Osteocyte (in vitro differentiated cells): ENCODE measurements around the gene CHST11. TPM values are rescaled to one million over a fixed set of nuclear protein-coding genes. Genes with fewer than 3 reads are reported as not detected.

Source experiments
- DNase-seq: peaks from one replicate; pipeline ENCODE4 v3.0.0; 2021; ENCODE audit warnings: mixed read lengths; ENCODE audit not compliant: unreplicated experiment; ENCODE audit errors: extremely low spot score
- H3K27ac Mint-ChIP-seq: one replicate; pipeline ENCODE4 v1.8.0; 2021; ENCODE audit warnings: mild to moderate bottlenecking, mixed read lengths; ENCODE audit not compliant: unreplicated experiment
- H3K27me3 Mint-ChIP-seq: one replicate; pipeline ENCODE4 v1.8.0; 2021; ENCODE audit warnings: mixed read lengths; ENCODE audit not compliant: unreplicated experiment
- H3K36me3 Mint-ChIP-seq: one replicate; pipeline ENCODE4 v1.8.0; 2021; ENCODE audit warnings: mixed read lengths; ENCODE audit not compliant: unreplicated experiment
- H3K4me1 Mint-ChIP-seq: one replicate; pipeline ENCODE4 v1.8.0; 2021; ENCODE audit warnings: mixed read lengths; ENCODE audit not compliant: unreplicated experiment
- H3K4me3 Mint-ChIP-seq: one replicate; pipeline ENCODE4 v1.8.0; 2021; ENCODE audit warnings: mild to moderate bottlenecking, moderate library complexity, mixed read lengths; ENCODE audit not compliant: unreplicated experiment
- H3K9me3 Mint-ChIP-seq: one replicate; pipeline ENCODE4 v1.8.0; 2021; ENCODE audit warnings: mixed read lengths; ENCODE audit not compliant: unreplicated experiment
- CTCF ChIP-seq: fragments of 200-600 bp; sonication (generic); IDR thresholded peaks from 2 replicates; pipeline ENCODE4 v1.5.0; 2021; ENCODE audit warnings: antibody characterized with exemption, mild to moderate bottlenecking, moderate library complexity
- total RNA-seq: library from RNA; stranded (reverse); gene quantifications from 2 replicates; pipeline ENCODE4 v1.2.1, GENCODE V29; 2021

CHST11 gene
- total RNA-seq, 1 donor from 2014 or later, result 7.5 TPM

- H3K4me1 Mint-ChIP-seq, result peaks cover 7% of the 10 kb centered on the region
- peaks cover 4% of the 10 kb centered on the region for H3K9me3 Mint-ChIP-seq
- no peak for TF ChIP-seq CTCF
- no peak overlapping the region for H3K4me3 Mint-ChIP-seq
- no peaks in the 10 kb centered on the region for H3K36me3 Mint-ChIP-seq
- no peak for DNase-seq
- H3K27ac Mint-ChIP-seq, result no peak overlapping the region
- H3K27me3 Mint-ChIP-seq, result no peaks in the 10 kb centered on the region
These were observed 289.8 kb downstream of the CHST11 start for GRCh38 chr12:104746467-104747088.

GRCh38 chr12:104747330-104747729 is 290.6 kb downstream of the CHST11 start:
- Mint-ChIP-seq H3K9me3 (peaks cover 4% of the 10 kb centered on the region), H3K36me3 (no peaks in the 10 kb centered on the region), H3K27ac (no peak overlapping the region), H3K4me1 (peaks cover 7% of the 10 kb centered on the region), H3K4me3 (no peak overlapping the region), H3K27me3 (no peaks in the 10 kb centered on the region)
- no peak for DNase-seq
- TF ChIP-seq CTCF, result no peak

- TF ChIP-seq CTCF, result no peak
- no peaks in the 10 kb centered on the region for H3K36me3 Mint-ChIP-seq
- no peaks in the 10 kb centered on the region for H3K27me3 Mint-ChIP-seq
- no peak for DNase-seq
- peaks cover 4% of the 10 kb centered on the region for H3K9me3 Mint-ChIP-seq
- H3K4me3 Mint-ChIP-seq, result no peak overlapping the region
- peaks cover 7% of the 10 kb centered on the region for H3K4me1 Mint-ChIP-seq
- no peak overlapping the region for H3K27ac Mint-ChIP-seq
These were observed 291.2 kb downstream of the CHST11 start for GRCh38 chr12:104747955-104748354.

GRCh38 chr12:104748356-104748755 is 291.6 kb downstream of the CHST11 start:
- H3K9me3 Mint-ChIP-seq, result peaks cover 4% of the 10 kb centered on the region
- TF ChIP-seq CTCF, result no peak
- H3K4me3 Mint-ChIP-seq, result no peak overlapping the region
- no peaks in the 10 kb centered on the region for H3K27me3 Mint-ChIP-seq
- H3K36me3 Mint-ChIP-seq, result no peaks in the 10 kb centered on the region
- H3K27ac Mint-ChIP-seq, result no peak overlapping the region
- DNase-seq, result no peak
- peaks cover 7% of the 10 kb centered on the region for H3K4me1 Mint-ChIP-seq

- no peak overlapping the region for H3K27ac Mint-ChIP-seq
- no peak for DNase-seq
These were observed 292.0 kb downstream of the CHST11 start for GRCh38 chr12:104748790-104749189.

More at GRCh38 chr12:104748790-104749189, 292.0 kb downstream of the CHST11 start:
- Mint-ChIP-seq H3K4me3 (no peak overlapping the region), H3K4me1 (peaks cover 7% of the 10 kb centered on the region), H3K27me3 (no peaks in the 10 kb centered on the region), H3K9me3 (peaks cover 1% of the 10 kb centered on the region), H3K36me3 (no peaks in the 10 kb centered on the region)
- TF ChIP-seq CTCF, result no peak
